ENCODE measurements around the gene PGRMC1.
"Not testable (repeated sequence)": the region's sequence is repeated elsewhere in the genome, so short reads cannot be mapped to it uniquely, and the experiment has no call there.

Gene PGRMC1

DNA sequence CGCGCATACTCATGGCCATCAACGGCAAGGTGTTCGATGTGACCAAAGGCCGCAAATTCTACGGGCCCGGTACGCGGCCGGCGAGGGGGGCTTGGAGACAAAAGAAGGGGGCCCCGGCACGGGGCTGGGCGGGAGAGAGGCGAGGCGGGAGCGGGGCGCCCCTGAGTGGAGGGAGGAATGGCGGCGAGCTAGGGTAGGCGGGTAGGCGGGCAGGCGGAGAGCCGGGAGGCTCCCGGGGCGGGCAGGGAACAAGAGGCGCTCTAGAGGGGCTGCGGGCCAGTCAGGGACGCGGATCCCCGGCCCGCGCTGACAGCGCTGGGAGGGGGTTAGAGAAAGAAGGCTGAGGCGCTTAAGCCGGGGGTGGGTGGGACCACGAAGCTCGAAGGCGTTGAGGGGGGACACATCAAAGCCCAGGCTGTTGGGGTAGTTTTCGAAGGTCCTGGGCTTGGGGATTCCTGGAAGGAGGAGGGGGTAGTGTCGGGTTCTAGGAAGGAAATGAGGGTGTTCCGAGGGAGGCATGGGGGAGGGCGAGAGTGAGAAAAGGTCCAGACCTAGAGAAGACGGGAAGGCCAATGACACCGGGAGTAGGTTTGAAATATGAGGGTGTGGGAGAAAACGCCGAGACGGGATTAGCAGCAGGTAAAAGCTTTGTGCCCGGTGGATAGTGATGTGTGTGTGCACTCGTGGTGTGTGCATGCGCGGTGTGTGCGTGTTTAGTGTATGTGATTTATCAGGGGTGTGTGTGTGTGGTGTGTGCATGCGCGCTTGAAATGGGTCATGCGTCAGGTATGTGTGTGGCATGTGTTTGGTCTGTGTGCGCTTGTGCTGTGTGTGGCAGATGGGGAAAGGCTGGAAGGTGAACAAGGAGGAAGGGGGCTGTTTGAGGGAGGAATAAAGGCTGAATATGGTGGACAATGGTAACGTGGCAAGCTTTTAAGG lies 807 bp downstream of the PGRMC1 start:
- DNase-seq, result no peak

DNA sequence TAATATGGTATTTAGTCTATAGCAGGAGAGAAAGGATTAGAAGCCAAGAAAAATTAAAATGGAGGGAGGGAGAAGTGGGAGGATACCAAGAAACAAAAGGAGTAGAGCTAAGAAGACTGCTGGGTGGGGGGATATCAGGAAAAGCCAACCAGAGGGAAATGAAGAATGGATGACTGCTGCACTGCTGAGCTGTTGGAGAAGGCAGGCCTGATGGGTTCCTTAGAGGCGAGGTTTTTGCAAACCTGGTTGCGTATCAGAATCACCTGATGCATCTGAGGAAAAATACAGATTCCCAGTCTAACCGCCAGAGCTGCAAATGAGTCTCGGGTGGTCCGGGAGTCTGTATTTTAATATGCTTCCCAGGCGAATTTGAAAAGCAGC lies 1.5 kb downstream of the PGRMC1 start:
- DNase-seq, result no peak

DNA sequence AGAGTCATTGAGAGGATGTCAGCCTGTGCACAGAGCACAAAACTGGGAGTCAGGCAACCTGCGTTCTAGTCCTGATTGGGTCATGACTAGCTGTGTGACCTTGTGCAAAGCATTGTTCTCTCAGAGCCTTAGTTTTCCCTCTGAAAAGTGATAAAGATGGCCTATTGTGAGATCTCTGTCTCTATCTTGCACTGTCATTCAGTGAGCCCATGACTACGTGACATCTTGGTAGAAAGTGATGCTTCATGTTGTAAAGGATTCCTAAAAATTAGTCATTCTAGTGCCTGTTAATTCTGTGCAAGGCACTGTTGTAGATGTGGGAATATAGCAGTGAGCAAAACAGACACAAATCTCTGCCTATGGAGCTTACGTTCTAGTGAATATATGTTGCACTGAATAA lies 2.5 kb downstream of the PGRMC1 start:
- no peak for DNase-seq

DNA sequence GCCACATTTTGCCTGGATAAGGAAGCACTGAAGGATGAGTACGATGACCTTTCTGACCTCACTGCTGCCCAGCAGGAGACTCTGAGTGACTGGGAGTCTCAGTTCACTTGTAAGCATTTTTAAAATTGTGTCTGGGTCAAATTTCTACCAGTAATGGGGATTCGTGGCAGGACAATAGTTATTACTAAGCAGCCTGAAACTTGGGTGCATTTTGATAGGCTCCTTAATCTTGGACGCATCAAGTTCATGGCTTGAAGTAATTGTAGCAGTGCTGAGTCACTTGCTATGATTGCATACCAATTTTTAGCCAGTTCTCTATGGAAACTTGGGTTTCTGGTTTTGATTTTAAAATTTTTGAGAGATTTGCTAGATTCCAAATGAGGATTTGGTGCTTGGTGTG lies 4.3 kb downstream of the PGRMC1 start:
- no peak for DNase-seq

GRCh38 chrX:119247702-119248101 lies 11.6 kb downstream of the PGRMC1 start:
- DNase-seq, result no peak

- no peak for DNase-seq
These were observed 13.8 kb downstream of the PGRMC1 start for GRCh38 chrX:119249891-119250290.

DNA sequence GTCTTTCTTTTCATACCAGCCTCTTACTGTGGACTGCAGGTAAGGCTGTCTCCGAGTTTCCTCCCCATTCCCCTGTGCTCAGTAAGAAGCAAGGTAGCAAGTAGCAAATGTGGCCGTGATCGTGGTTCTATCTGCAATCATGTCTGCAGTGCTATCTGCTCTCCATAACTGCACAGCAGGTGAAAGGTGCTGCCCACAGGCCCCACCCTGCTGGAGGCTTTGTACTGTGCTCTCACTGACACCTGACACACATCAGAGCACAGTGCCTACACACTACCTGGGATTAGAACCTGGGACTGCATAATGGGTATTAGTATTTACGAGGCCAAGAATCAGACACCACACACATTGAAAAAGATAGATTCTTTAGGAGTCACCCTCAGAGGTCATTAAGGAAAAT lies 15.3 kb downstream of the PGRMC1 start:
- DNase-seq, result no peak

GRCh38 chrX:119252716-119253115 lies 16.6 kb downstream of the PGRMC1 start:
- no peak for DNase-seq

GRCh38 chrX:119266364-119266995 lies 30.4 kb downstream of the PGRMC1 start:
- no peak for DNase-seq

- not testable (repeated sequence) for DNase-seq
These were observed 31.0 kb downstream of the PGRMC1 start for GRCh38 chrX:119267115-119267514.

DNA sequence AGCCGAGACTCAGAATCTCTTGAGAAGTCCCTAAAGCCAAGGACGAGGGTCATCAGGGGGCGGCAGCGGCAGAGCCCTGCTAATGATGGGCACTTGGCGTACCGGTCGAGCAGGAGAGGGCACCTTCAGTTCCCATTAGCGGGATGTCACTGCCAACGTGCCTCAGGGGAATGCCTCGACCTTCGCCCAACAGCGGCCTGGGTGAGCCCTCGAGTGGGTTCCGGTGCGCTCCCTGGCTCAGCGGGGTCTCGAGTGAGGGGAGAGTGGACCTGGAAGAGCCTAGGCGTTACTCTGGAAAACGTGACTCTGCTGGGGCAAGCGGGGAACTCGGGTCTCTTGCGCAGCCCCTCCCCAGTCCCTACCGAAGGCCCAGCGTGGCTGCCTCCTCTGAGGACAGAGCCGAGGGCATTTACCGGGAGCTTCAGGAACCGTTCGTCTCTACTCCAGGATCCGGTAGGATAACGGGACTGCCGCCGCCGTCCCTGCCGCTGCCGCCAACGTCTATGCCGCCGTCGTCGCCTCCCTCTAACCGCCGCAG lies 36.9 kb downstream of the PGRMC1 start:
- DNase-seq, result no peak

DNA sequence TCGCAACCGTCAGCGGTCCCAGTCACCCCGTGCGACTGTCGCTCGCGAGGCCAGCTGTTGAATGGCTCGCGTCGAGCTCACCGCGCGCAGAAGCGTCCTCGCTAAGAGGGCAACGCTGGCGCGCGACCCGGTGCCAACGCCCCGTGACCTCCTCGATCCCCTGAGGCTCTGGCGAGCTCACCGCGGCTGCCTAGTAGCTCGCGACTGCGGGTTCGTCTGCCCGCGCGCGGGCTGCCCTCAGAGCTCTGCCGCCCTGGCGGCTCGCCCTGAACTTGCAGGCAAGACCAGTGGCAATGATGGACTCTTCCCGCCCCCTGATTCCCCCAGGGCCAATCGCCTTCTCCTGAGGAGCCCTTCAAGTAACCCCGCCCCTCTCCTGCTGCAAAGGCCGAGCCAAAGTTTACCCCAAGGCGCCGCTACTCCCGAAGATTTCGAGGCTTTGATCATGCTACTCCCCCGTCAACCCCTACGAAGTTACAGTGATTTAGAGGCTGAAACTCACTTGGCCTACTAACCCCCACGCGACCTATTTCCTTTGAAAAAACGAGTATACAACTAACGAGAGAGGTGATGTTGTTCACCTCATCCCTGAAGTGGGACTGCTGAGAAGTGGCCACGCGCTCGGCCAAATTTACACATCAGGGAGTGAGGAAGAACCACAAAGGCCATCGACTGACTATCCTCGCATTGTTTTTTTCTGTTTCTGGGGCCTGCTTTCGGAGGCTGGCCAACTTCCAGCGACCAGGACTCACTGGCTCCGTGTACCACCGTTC lies 37.5 kb downstream of the PGRMC1 start:
- no peak for DNase-seq

DNA sequence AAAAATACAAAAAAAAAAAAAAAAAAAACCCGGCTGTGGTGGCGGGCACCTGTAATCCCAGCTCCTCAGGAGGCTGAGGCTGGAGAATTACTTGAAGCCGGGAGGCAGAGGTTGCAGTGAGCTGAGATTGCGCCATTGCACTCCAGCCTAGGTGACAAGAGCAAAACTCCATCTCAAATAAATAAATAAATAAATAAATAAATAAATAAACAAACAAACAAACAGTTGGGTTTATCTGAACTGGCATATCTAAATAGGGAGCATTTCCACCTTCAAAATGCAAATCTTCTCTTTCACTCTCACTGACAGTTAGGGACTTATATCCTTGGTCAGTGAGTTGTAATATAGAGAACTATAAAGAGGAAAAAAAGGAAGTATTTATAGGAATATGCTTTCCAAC lies 46.3 kb downstream of the PGRMC1 start:
- DNase-seq, result not testable (repeated sequence)

DNA sequence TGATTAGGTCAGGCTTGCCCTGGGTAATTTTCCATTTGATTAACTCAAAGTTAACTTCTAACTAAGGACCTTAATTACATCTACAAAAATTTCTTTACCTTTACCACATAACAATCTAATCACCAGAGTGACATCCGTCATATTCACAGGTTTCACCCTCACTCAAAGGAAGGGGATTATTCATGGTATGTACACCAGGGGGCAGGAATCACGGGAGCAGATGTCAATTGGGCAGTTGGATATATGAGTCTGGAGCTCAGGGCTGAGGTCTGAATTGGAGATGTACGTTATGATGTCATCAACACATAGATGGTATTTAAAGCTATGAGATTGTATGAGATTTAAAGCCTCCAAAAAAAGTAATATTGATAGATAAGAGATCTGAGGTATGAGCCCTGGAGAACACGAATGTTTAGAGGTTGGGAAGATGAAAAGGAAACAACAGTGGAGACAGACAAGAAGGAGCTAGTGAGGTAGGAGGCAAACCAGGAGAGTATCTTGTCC lies 52.9 kb downstream of the PGRMC1 start:
- DNase-seq, result no peak

DNA sequence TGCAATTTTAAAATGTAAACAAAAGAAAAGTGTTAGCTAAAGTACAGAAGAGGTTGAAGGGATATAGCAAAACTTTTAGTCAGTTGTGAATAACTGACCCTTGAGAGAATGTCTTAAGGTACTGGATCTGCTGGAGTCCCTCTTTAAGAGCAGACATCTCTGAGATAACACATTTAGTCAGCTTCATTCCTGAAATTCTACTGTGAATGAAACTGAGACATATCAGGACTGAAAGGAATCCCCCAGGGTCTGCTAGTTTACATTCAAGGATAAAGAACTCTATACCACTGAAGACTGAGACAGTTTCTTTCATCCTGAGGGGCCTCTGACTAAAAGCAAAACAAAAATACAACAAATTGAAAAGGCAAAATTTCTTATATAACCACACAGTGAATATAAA lies 54.4 kb downstream of the PGRMC1 start:
- no peak for DNase-seq

DNA sequence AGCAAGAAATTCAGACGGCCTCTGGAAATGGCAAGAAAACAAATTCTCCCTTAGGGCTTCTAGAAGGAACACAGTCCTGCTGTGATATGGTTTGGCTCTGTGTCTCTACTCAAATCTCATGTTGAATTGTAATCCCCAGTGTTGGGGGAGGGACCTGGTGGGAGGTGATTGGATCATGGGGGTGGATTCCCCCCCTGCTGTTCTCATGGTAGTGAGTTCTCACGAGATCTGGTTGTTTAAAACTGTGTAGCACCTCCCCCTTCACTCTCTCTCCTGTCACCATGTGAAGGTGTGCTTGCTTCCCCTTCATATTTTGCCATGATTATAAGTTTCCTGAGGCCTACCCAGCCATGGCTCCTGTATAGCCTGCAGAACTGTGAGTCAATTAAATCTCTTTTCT lies 55.2 kb downstream of the PGRMC1 start:
- not testable (repeated sequence) for DNase-seq

DNA sequence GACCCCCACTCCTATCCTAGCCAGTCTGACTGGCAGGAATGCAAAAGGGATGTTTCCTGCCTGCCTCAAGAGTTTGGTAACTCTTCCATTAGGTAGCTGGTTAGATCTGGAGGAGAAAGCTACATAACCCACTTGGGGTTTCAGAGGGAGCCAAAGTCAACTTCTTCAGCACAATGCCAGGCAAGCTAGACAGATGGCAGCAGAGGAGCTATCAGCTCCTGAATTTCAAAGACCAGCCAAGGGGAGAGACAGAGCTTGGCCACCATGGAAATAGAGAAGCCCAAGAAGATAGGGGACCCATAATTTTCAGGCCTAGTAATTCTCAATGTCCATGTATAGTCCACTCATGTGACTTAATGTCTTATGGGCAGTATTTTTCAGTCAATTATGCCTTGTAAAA lies 56.4 kb downstream of the PGRMC1 start:
- no peak for DNase-seq

All from NCI-H1048 (cell line).